ENCODE results near the gene RXFP2.

DNA sequence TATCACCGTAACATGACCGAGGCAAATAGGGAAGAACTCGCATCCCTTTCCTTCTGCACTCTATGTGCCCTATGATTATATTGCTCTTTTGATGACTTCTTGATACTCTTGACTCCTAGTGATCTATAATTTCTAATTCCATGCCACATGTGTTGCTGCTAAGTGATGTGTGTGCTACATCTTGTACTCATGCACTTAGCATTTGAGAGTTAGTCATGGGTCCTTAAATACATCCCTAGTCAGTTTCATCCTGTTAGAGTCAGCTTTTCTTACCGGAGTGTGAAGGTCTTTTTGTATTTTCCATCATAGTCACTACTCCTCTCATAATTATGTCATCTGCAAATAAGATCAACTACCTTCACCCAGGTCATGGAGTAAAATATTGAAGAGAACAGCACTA is 30.2 kb downstream of the RXFP2 start:
- TF ChIP-seq GABPA (IDR thresholded peaks at IDR 0.05; ENCODE audit: low read depth) (no peak), NRF1 (IDR thresholded peaks at IDR 0.05; ENCODE audit: low read depth, low read length) (no peak), POLR2AphosphoS5 (IDR thresholded peaks at IDR 0.05; ENCODE audit: low read depth, low read length) (no peak), EP300 (IDR thresholded peaks at IDR 0.05; ENCODE audit: borderline replicate concordance in 1 of 2, low read depth in 1 of 2, low read length in 1 of 2) (no peak), EZH2phosphoT487 (IDR thresholded peaks at IDR 0.05; ENCODE audit: borderline replicate concordance, low read depth) (no peak), RFX5 (IDR thresholded peaks at IDR 0.05; ENCODE audit: low read length) (no peak), ELF1 (IDR thresholded peaks at IDR 0.05) (no peak)
- TF ChIP-seq, protein P1, sequence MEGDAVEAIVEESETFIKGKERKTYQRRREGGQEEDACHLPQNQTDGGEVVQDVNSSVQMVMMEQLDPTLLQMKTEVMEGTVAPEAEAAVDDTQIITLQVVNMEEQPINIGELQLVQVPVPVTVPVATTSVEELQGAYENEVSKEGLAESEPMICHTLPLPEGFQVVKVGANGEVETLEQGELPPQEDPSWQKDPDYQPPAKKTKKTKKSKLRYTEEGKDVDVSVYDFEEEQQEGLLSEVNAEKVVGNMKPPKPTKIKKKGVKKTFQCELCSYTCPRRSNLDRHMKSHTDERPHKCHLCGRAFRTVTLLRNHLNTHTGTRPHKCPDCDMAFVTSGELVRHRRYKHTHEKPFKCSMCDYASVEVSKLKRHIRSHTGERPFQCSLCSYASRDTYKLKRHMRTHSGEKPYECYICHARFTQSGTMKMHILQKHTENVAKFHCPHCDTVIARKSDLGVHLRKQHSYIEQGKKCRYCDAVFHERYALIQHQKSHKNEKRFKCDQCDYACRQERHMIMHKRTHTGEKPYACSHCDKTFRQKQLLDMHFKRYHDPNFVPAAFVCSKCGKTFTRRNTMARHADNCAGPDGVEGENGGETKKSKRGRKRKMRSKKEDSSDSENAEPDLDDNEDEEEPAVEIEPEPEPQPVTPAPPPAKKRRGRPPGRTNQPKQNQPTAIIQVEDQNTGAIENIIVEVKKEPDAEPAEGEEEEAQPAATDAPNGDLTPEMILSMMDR (IDR thresholded peaks at IDR 0.05): no peak
- TF ChIP-seq, protein P2, sequence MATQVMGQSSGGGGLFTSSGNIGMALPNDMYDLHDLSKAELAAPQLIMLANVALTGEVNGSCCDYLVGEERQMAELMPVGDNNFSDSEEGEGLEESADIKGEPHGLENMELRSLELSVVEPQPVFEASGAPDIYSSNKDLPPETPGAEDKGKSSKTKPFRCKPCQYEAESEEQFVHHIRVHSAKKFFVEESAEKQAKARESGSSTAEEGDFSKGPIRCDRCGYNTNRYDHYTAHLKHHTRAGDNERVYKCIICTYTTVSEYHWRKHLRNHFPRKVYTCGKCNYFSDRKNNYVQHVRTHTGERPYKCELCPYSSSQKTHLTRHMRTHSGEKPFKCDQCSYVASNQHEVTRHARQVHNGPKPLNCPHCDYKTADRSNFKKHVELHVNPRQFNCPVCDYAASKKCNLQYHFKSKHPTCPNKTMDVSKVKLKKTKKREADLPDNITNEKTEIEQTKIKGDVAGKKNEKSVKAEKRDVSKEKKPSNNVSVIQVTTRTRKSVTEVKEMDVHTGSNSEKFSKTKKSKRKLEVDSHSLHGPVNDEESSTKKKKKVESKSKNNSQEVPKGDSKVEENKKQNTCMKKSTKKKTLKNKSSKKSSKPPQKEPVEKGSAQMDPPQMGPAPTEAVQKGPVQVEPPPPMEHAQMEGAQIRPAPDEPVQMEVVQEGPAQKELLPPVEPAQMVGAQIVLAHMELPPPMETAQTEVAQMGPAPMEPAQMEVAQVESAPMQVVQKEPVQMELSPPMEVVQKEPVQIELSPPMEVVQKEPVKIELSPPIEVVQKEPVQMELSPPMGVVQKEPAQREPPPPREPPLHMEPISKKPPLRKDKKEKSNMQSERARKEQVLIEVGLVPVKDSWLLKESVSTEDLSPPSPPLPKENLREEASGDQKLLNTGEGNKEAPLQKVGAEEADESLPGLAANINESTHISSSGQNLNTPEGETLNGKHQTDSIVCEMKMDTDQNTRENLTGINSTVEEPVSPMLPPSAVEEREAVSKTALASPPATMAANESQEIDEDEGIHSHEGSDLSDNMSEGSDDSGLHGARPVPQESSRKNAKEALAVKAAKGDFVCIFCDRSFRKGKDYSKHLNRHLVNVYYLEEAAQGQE (IDR thresholded peaks at IDR 0.05; ENCODE audit: low read depth, low read length): no peak
- TF ChIP-seq, protein P3, sequence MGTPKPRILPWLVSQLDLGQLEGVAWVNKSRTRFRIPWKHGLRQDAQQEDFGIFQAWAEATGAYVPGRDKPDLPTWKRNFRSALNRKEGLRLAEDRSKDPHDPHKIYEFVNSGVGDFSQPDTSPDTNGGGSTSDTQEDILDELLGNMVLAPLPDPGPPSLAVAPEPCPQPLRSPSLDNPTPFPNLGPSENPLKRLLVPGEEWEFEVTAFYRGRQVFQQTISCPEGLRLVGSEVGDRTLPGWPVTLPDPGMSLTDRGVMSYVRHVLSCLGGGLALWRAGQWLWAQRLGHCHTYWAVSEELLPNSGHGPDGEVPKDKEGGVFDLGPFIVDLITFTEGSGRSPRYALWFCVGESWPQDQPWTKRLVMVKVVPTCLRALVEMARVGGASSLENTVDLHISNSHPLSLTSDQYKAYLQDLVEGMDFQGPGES (IDR thresholded peaks at IDR 0.05; ENCODE audit: low read depth, low read length): no peak

Measured in SK-N-SH (cell line).